GM12878 (cell line): Measurements from ENCODE around the gene B4GALNT4. TPM values are rescaled to one million over a fixed set of nuclear protein-coding genes. Genes with fewer than 3 reads are reported as not detected.
A peak's percentile ranks its signal among the peaks of the same experiment; 100 is the strongest.

Experiments used
- ASH2L ChIP-seq: fragments of 300-600, 200-600 bp; sonication (generic); IDR thresholded peaks from 2 replicates; pipeline ENCODE4 v1.6.1; 2017; ENCODE audit warnings: low read depth, mild to moderate bottlenecking, borderline replicate concordance
- BMI1 ChIP-seq: fragments of 450-650 bp; IDR thresholded peaks from 2 replicates; pipeline ENCODE4 v1.6.1; 2016; ENCODE audit warnings: mild to moderate bottlenecking, moderate library complexity, borderline replicate concordance
- CBX5 ChIP-seq: sonication (generic); IDR thresholded peaks from 2 replicates; pipeline ENCODE4 v1.6.1; 2016; ENCODE audit warnings: low read depth, moderate library complexity, mild to moderate bottlenecking, inconsistent platforms
- CHD4 ChIP-seq: fragments of 200-600 bp; sonication (generic); IDR thresholded peaks from 2 replicates; pipeline ENCODE4 v1.6.1; 2016; ENCODE audit warnings: mild to moderate bottlenecking
- CTCF ChIP-seq, 3 experiments: IDR thresholded peaks in 2 of 3; conservative IDR thresholded peaks in 1 of 3; 2 replicates each; pipeline ENCODE4 v1.5.1; 2011; ENCODE audit warnings: low read depth in 3 of 3, low read length in 3 of 3, mild to moderate bottlenecking in 3 of 3, control low read depth in 2 of 3, moderate library complexity in 2 of 3, inconsistent platforms in 1 of 3, mixed read lengths in 1 of 3; ENCODE audit not compliant: control insufficient read depth in 2 of 3, insufficient read depth in 1 of 3; ENCODE audit errors: extremely low read depth in 1 of 3
- E4F1 ChIP-seq: fragments of 450-650 bp; IDR thresholded peaks from 2 replicates; pipeline ENCODE4 v1.6.1; 2018; ENCODE audit warnings: borderline replicate concordance, mild to moderate bottlenecking; ENCODE audit not compliant: partially characterized antibody
- GABPA ChIP-seq: IDR thresholded peaks from 2 replicates; pipeline ENCODE4 v1.6.1; 2014; ENCODE audit warnings: antibody characterized with exemption, low read depth, mild to moderate bottlenecking, inconsistent platforms
- GATAD2B ChIP-seq: fragments of 450-650 bp; conservative IDR thresholded peaks from 2 replicates; pipeline ENCODE4 v1.6.1; 2017; ENCODE audit warnings: low read depth, mild to moderate bottlenecking, moderate library complexity
- HDAC2 ChIP-seq: fragments of 200-600 bp; sonication (generic); IDR thresholded peaks from 2 replicates; pipeline ENCODE4 v1.6.1; 2017
- IRF4 ChIP-seq: IDR thresholded peaks from 2 replicates; pipeline ENCODE4 v1.6.1; 2011; ENCODE audit warnings: low read depth, low read length
- IRF5 ChIP-seq: fragments of 450-650 bp; IDR thresholded peaks from 2 replicates; pipeline ENCODE4 v1.6.1; 2017; ENCODE audit warnings: borderline replicate concordance
- MXI1 ChIP-seq: fragments of 150-350 bp; IDR thresholded peaks from 2 replicates; pipeline ENCODE4 v1.6.1; 2011; ENCODE audit warnings: low read depth, mild to moderate bottlenecking, inconsistent platforms, low read length, improper control_type of control experiment
- NFIC ChIP-seq: IDR thresholded peaks from 2 replicates; pipeline ENCODE4 v1.6.1; 2012; ENCODE audit warnings: low read depth, mild to moderate bottlenecking, inconsistent platforms, low read length, moderate library complexity
- NFXL1 ChIP-seq: fragments of 450-650 bp; IDR thresholded peaks from 2 replicates; pipeline ENCODE4 v1.6.1; 2017; ENCODE audit warnings: antibody characterized with exemption, mild to moderate bottlenecking, borderline replicate concordance
- POU2F2 ChIP-seq: IDR thresholded peaks from 3 replicates; pipeline ENCODE4 v1.6.1; 2011; ENCODE audit warnings: low read depth, mild to moderate bottlenecking, low read length, borderline replicate concordance
- RFX5 ChIP-seq: IDR thresholded peaks from 2 replicates; pipeline ENCODE4 v1.6.1; 2011; ENCODE audit warnings: low read depth, low read length, improper control_type of control experiment
- SIX5 ChIP-seq: IDR thresholded peaks from 2 replicates; pipeline ENCODE4 v1.6.1; 2011; ENCODE audit warnings: mild to moderate bottlenecking, low read depth, low read length, moderate library complexity; ENCODE audit not compliant: severe bottlenecking
- SRF ChIP-seq, 2 experiments: IDR thresholded peaks; 2 replicates each; pipeline ENCODE4 v1.6.1; 2011; ENCODE audit warnings: low read depth in 2 of 2, low read length in 2 of 2, mild to moderate bottlenecking in 1 of 2, moderate library complexity in 1 of 2
- SUZ12 ChIP-seq: fragments of 200-600 bp; sonication (generic); IDR thresholded peaks from one replicate; pipeline ENCODE4 v1.6.1; 2018; ENCODE audit warnings: antibody characterized with exemption, mild to moderate bottlenecking; ENCODE audit not compliant: unreplicated experiment
- TARDBP ChIP-seq: IDR thresholded peaks from 2 replicates; pipeline ENCODE4 v1.6.1; 2016; ENCODE audit warnings: borderline replicate concordance
- ZBED1 ChIP-seq: IDR thresholded peaks from 2 replicates; pipeline ENCODE4 v1.6.1; 2016; ENCODE audit warnings: borderline replicate concordance
- ZNF207 ChIP-seq: fragments of 450-650 bp; IDR thresholded peaks from 2 replicates; pipeline ENCODE4 v1.6.1; 2014; ENCODE audit warnings: antibody characterized with exemption, mild to moderate bottlenecking, borderline replicate concordance
- polyA plus RNA-seq, 11 experiments: library from polyadenylated mRNA; depleted of rRNA in 4 of 11; unstranded in 6 of 11; stranded (reverse) in 5 of 11; fragments of >200 nt; fragmentation: Nextera tagmentation in 4 of 11; fragmentation: Illumina TruSeq in 1 of 11; extraction: Ambion mirVana in 4 of 11; extraction: Trizol in 1 of 11; gene quantifications; 1 replicate in 1 of 11; 2 replicates in 10 of 11; pipeline versions ENCODE4 v1.2.1 to v1.2.3, GENCODE V29; 2011 to 2016; ENCODE audit warnings: inconsistent platforms in 2 of 11, missing spikeins in 2 of 11, low read depth in 1 of 11
- total RNA-seq, 4 experiments: library from RNA; depleted of rRNA in 3 of 4; stranded (reverse); fragments of >200 nt in 3 of 4; fragmentation: Illumina TruSeq in 1 of 4; extraction: Trizol in 1 of 4; gene quantifications; 2 replicates each; pipeline versions ENCODE4 v1.2.1 to v1.2.3, GENCODE V29; 2013 to 2021

B4GALNT4 gene
- total and polyA plus RNA-seq, 10 of the 15 experiments (the other 5 are each of a cell fraction or from before 2014, with no cell fraction given) = 0.04 to 0.82 (median 0.40) TPM; not detected in 6

GRCh38 chr11:326842-327580, 42.3 kb upstream of the B4GALNT4 start (continued):
- TF ChIP-seq E4F1 = no peak
- TF ChIP-seq ASH2L = no peak
- peak; percentile 85 for TF ChIP-seq NFIC
- peak; percentile 90 for TF ChIP-seq IRF4
- TF ChIP-seq ZBED1 = peak; percentile 74; the same call in 1 of the 2 replicates
- TF ChIP-seq IRF5 = no peak
- no peak for TF ChIP-seq BMI1
- no peak for TF ChIP-seq SIX5
- TF ChIP-seq SUZ12 = no peak
- peak; percentile 93 for TF ChIP-seq GATAD2B
- no peak for TF ChIP-seq NFXL1
- TF ChIP-seq POU2F2 = peak; percentile 55; the same call in 1 of the 3 replicates
- no peak; the same call in 1 of the 2 replicates for TF ChIP-seq TARDBP
- 0 out of 2 replicates have a peak, but pooled peaks have one; percentile 25 for TF ChIP-seq RFX5
- no peak for TF ChIP-seq HDAC2
- TF ChIP-seq CTCF (IDR thresholded peaks at IDR 0.05 in 2 of 3, conservative IDR thresholded peaks at IDR 0.05 in 1 of 3; ENCODE audit: control insufficient read depth in 2 of 3, extremely low read depth in 1 of 3, insufficient read depth in 1 of 3, low read depth in 3 of 3, low read length in 3 of 3) = no peak
- TF ChIP-seq MXI1 = no peak; the same call in 1 of the 2 replicates
- TF ChIP-seq CBX5 = no peak
- no peak for TF ChIP-seq ZNF207
- TF ChIP-seq SRF (IDR thresholded peaks at IDR 0.05; ENCODE audit: low read depth in 2 of 2, low read length in 2 of 2) = 0 out of 4 replicates have a peak, but pooled peaks of 1 of the 2 experiments have one; percentile 36
- TF ChIP-seq GABPA = peak; percentile 52; the same call in 1 of the 2 replicates
- peak; percentile 89; the same call in 1 of the 2 replicates for TF ChIP-seq CHD4
